ENCODE measurements around the gene ATG5.
A peak's percentile ranks its signal among the peaks of the same experiment; 100 is the strongest.

ATG5 gene

DNA sequence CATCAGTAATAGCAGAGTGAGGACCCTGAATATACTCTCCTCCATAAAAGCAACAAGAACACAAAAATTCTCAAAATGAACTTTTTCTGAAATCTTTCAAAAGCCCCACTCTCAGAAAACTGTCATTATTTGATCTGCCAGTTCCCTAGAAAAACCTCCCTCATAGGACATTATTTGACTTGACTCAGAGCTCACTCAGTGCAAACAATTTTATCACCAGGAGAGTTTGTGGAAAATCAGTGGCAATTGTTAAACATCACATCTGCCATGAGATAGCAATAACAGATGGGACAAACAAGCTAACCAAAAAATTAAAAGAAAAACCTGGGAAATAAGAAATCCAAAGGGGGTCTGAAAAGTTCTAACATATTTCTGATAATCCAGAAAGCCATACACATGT lies 100.0 kb downstream of the ATG5 start:
- FAIRE-seq (no peak), DNase-seq (ENCODE audit: low spot score) (no peak)

DNA sequence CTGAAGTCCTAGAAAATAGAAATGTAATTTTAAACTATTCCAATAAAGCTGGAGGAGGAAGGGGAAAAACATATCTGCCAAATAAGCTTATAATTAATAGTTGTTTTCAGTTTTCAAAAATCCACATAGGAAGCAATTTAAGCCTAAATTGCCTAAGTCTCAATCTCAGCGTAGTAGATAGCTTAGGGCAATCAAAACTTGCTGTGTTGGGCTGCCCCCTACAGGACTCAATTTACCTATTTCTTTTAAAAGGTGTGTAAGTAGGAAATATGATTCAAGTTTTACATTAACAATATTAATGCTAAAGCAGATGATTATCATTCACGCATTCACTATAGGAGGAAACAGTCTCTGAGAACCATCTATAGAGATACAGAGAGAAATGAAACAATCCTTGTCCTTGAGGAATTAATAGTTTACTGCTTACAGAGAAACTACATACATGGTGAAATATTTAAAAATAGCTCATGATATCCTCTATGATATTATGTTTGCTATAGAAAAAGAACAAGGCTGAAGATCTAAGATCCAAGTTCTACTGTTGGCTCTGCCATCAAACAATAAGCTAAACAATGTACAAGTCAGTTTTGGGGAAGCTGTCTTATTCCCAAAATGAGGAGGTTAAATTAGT lies 102.1 kb downstream of the ATG5 start:
- peak; percentile 82 for FAIRE-seq

DNA sequence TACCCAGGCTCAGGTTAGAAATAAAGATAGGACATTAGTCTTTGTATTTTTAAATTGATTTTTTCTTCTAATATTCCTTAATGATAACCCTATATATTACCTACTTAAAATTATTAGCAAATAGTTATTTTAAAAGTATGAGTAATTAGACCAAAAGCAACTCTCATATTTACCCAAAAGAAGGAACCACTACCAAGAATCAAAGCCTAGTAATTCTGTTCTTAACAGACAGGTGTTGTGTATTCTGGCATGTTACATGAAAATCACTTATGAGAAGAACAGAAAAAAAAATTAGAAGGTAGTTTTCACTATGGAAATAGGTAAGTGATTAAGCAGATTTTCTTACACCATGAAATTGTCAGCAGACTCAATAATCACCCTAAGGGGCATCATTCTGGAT lies 105.1 kb downstream of the ATG5 start:
- FAIRE-seq, result no peak

More for the DNA sequence above, 102.1 kb downstream of the ATG5 start:
- DNase-seq (ENCODE audit: low spot score), result peak; percentile 39

DNA sequence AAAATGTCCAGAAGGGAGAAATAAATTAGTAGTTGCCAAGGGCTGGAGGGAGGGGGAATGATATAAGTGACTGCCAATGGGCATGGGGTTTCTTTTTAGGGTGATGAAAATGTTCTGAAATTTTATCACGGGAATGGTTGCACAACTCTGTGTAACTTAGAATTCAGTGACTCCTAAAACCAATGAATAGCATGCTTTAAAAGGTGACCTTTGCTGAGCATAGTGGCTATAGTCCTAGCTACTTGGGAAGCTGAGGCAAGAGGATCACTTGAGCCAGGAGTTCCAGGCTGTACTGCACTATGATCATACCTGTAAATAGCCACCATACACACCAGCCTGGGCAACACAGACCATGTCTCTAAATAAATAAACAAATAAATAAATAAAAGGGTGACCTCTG lies 109.0 kb downstream of the ATG5 start:
- DNase-seq (ENCODE audit: low spot score) (no peak), FAIRE-seq (no peak)

More for the DNA sequence above, 105.1 kb downstream of the ATG5 start:
- DNase-seq (ENCODE audit: low spot score), result no peak

DNA sequence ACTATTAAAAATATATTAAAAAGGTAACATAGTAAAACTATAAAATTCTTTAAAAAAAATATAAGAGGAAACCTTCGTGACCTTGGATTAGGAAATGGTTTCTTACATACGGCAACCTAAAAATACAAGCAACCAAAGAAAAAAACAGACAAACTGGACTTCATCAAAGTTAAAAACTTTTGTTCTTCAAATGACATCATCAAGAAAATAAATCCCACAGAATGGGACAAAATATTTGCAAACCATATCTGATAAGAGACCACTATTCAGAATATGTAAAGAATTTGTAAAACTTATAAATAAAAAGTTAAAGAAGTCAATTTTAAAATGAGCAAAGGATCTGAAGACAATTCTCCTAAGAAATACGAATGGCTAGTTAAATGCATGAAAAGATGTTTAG lies 110.0 kb downstream of the ATG5 start:
- no peak for DNase-seq (ENCODE audit: low spot score)
- no peak for FAIRE-seq

DNA sequence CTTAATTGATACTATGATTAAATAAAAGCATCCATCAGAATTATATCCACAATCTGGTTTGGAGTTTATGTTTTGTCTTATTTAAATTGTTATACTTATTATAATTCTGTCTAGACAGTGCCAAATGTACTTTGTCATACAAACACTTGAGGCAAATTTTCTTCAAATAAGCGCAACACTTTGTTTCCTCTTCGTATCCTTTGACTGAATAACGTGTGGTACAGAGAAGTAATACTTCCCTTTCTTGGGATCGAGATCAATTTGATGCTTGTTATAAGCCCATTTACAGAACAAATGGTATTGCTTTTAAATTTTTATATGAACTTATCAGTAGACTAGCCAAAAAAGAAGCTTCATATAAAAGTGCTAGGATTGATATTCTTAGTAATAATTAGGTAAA lies 111.0 kb downstream of the ATG5 start:
- DNase-seq (ENCODE audit: low spot score) (no peak), FAIRE-seq (no peak)

DNA sequence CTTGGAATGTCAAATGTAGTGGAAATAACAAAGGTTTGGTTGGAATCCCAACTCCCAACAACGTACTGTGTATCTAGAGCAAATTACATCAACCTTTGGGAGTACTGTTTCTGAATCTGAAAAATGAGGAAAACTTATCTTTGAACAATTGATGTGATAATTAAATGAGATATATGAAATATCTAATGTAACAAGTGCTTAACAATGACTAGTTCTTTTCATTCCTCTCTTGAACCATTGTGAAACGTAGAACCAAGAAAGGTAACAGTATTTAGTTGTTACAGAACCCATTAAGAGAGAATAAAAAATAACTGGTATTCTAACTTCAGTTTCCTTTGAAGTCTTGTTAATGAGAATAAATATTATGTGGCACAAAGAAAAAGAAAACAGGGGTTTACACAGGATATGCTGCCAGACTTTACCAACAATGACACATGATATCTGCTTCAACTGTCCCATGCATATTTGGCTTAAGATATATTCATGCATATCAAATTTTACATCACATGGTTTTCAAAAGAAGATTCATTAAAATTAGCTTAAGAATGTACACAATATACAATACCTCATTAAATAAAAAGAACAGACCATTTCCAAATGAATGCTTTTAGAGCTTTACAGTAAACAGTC lies 111.8 kb downstream of the ATG5 start:
- FAIRE-seq (no peak), DNase-seq (ENCODE audit: low spot score) (no peak)

DNA sequence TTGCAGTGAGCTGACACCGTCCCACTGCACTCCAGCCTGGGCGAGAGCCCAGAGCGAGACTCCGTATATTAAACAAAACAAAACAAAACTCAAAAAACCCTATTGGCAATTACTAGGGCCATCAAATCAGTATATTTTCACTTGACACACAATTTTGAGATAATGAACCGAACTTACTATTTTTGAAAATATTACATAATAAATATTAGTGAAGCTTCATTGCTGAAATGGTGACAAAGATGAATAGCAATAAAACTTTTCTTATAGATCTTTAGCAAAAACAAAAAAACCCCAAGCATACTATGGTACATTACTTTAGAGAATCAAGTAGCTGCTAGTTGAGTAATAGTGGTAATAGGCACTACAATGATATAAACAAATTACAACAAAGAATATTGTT lies 113.0 kb downstream of the ATG5 start:
- FAIRE-seq, result no peak
- no peak for DNase-seq (ENCODE audit: low spot score)

DNA sequence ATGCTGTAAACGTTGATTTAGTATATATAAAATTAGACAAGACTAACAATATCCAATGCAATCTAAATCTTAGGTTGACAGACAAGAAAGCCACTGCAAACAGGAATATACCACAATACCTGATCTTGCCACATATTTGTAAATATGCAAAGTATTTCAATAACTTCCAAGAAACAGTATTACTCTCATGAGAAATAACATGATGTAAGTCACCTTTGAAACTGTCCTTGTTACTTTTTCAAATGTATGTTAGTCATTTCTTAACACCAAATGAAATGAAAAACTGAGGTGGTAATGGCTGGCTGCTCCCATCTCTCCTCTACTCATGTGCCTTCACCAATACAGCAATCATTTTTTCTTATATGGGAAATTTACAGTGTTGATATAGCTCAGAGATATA lies 118.7 kb downstream of the ATG5 start:
- no peak for FAIRE-seq
- no peak for DNase-seq (ENCODE audit: low spot score)

DNA sequence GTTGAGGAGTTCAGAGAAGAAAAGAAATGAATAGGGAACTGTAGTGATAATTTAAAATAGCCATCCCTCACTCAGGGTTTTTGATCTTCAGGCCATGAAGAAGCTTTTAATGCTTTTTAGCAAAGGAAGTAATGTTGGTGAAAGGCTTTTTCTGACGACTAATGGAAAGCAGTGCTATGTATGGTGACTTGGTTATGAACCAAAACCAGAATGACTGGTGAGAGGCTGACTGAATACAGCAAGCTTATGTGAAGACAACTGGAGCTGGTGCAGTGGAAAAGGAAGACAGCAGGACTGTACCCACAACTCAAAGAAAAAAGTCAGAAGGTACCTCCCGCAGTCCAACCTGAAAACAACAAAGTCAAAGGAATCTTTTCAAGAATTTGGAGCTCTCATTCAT lies 120.6 kb downstream of the ATG5 start:
- FAIRE-seq (no peak), DNase-seq (ENCODE audit: low spot score) (no peak)

DNA sequence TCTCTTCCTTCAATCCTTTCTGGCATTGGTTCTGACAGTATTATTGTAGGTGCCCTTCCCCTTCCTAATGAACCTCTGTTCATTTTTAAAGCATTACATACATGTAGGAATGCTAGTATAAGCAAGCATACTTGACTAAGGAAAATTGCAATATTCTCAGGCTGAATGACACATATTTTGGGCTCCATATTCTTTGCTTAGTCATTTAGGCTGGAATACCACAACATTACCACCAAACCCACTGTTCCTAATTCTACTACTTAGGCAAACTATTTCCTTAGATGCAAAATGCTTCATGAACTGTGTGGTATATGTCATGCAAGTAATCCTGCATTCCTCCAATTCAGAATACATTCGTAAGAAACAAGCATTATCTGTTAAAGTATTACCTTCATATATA lies 125.6 kb downstream of the ATG5 start:
- FAIRE-seq (peak; percentile 92), DNase-seq (ENCODE audit: low spot score) (peak; percentile 74)

DNA sequence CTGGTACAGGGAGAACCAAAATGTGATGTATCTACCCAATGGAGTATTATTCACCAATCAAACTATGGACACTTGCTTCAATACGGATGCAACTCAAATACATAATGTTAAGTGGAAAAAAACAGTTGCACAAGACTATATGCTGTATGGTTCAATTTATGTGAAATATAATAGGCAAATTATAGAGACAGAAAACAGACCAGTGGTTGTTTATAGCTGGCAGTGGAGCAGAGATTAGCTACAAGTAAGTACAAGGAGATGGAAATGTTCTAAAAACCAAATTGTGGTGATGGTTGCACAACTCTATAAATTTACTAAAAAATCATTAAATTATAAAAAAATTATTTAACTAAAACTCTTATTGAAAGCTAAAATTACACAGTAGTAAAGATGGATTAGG lies 126.2 kb downstream of the ATG5 start:
- FAIRE-seq, result no peak
- no peak for DNase-seq (ENCODE audit: low spot score)

DNA sequence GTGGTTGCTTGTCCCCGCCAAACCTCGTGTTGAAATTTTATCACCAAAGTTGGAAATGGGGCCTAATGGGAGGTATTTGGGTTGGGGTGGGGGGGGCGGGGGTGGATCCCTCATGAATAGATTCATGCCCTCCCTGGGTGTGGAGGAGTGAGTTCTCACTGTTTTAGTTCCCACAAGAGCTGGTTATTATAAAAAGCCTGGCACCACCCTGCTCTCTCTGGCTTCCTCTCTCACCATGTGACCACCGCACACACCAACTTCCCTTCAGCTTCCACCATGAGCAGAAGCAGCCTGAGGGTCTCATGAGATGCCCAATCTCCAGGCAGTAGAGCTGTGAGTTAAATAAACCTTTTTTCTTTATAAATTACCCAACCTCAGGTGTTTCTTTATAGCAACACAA lies 128.1 kb downstream of the ATG5 start:
- FAIRE-seq, result no peak
- DNase-seq (ENCODE audit: low spot score), result no peak

DNA sequence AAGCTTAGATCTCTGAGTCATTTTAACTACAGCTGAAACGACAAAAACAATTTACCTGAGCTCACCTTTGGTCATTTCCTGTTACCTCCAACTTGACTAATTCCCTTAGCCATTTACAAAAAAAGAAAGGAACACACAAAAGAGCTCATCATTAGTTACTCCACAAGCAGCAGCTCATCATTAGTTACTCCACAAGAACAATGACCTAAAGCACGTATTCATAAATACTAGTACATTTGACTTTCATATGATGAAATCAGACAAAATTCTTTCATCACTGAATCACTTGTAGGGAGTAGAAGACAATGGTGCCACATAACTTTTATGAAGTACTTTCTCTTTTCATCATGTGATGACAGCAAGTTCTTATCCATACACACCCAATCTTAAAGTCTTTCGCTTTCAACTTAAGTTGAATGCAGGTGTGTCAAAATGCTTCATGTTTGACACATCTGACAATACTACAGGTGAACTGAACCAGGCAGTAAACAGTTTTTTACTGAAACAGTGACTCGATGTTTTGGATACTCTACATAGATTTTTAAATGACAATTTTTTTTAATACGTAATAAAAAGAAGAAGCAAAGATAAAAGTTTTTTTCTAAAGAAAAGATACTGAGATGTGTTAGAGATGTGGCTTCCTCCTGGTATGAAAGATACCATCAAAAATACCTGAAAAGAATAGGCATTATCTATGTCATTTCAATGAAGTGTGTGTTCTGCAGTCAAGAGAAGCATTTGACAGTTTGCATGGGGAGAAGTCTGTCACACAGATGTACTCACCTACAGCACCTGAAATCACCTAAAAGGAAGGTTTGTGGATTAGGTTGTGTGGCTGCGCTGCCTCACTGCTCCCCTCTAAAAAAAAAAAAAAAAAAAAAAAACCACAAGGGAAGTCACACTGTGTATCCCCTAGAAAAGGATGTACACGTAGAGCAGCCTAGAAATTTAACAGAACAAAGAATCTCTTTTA lies 130.3 kb downstream of the ATG5 start:
- DNase-seq (ENCODE audit: low spot score) (peak; percentile 75), FAIRE-seq (peak; percentile 67)

DNA sequence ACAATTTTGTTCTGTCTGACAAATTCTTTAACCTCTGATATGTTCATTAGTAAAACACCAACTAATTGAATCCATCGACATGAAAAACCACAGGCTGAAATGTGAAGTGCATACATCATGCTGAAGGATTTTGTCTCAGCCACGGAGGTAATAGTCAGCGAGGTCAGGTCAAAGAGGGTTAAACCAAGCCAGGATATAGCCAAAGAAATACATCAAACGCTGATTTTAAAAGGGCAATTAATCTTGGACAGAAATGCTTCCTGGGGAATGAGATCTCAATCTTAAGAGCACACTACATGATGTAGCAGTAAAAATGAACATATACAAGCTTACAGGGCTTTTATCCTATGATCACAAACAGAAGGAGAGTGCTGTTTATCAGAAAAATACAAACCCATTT lies 132.7 kb downstream of the ATG5 start:
- FAIRE-seq (peak; percentile 97), DNase-seq (ENCODE audit: low spot score) (peak; percentile 71)

DNA sequence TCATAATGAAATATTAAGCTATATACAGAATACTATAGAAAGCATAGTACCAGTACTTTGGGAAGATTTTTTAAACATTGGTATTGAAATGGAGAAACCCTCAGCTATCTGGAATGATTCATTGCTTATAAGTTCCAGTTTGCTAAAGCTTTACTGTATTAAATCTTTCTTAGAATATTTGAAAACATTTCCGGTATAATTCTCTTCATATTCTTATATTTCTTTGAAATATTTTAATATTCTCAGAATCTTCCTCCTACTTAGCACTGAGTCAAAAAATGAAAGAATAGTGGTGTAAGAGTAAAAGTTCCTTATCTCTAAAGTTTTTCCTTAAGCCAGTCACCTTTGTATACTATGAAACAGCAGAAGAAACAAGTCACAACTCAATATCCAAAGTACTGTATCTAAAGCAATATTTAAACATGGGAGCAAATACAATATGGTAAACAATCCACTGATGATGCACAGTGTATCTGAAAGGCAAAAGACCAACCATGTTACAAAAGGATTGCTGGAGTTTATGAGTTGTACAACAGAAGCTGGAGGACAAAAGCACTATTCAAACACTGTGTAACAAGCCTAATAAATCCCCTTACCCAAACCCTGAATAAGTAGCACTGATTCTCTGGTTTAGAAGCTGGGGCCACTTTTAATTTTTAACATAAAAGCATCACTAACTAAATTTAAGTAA lies 137.3 kb downstream of the ATG5 start:
- no peak for DNase-seq (ENCODE audit: low spot score)
- no peak for FAIRE-seq

DNA sequence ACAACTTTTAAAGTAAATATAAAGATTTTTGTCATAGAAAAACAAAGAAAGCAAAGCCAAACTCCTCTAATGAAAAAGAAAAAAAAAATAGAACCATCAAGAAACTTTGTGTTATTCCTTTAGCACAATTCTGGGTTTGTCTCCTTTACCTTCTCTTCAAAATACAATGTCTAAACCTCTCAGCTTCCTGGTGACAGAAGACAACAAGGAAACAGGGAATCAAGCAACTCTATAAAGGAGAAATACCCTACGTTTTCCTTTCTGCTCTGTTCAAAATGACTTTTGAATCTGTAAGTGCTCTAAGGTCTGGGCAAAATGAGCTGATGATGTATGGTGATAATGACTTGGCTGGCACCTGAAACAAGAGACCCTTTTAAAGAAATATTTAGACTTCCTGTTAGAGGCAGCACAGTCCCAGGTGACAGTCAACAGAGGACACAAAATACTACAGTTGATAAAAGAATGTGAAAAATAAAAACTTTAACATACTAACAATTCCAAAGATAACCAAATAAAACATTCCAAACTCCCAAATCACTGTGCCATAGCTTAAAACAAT lies 138.1 kb downstream of the ATG5 start:
- no peak for DNase-seq (ENCODE audit: low spot score)
- no peak for FAIRE-seq

DNA sequence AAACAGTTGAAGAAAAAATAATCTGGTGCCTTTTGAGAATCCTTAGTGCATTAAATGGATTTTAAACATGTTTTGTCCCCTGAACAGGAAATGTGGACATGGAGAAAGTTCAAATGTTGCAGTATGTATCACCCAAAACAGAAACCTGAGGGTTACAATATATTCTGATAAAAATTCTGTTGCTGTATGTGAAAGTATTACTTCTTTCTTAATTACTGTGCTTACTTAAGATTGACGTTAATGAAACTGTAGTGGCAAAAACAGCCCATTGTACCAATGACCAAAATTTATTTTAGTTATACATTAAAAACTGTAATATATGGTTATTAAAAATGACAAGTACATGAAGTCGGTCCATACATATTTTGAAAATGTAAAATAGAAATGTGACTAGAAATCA lies 138.8 kb downstream of the ATG5 start:
- no peak for FAIRE-seq

DNA sequence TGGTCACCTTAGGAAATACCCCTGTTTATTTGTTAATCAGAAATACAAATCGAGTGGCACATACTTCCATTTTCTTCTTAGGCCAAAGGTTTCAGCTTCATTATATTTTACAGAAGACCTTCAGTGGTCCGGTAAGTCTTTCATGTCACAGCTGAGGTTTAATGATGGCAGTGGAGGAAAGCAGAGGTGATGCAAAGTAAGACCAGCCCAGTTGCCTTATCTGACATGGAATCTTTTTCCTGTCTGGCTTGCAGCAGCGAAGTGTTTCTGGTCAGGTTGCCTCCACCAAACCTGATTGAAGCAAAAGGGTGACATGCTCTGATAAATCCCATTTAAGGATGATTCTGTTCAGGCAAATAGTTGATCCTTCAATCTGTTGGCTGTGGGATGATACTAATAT lies 139.4 kb downstream of the ATG5 start:
- DNase-seq (ENCODE audit: low spot score) (no peak), FAIRE-seq (no peak)

More for the DNA sequence above, 138.8 kb downstream of the ATG5 start:
- DNase-seq (ENCODE audit: low spot score), result no peak

DNA sequence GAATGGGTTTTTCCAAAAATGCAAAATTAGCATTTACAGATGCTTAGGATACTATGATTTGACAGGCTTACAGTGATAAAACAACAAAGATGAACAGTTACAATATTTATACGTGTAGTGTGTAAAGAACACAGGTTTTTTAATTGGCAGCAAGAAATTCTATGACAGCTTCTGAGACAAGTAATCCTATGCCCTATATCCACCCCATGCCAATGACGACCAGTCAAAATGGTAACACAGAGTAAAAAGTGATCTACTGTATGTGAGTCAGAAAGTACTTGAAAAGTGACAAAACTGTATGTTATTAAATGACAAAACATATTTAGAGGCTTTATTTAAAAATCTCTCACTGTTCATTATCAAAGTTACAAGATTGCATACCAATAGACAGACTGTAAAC lies 139.9 kb downstream of the ATG5 start:
- no peak for DNase-seq (ENCODE audit: low spot score)
- no peak for FAIRE-seq

DNA sequence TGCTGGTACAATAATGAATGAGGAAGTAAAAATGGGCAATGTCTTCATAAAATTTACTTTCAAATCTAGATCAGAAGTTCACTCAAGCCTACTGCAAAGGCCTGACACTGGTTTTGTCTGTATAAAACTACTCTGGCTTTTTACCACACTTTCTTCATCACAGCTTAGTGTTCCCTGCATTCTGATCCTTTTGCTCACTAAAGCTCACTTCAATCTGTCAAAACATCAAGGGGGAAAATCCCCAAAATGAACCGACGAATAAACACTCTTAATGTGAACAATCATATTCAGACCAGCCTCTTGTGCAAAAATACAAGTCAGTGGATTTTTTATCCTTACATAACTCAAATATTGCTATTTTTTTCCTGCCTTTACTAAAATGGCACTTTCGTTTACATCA lies 140.9 kb downstream of the ATG5 start:
- DNase-seq (ENCODE audit: low spot score) (no peak), FAIRE-seq (no peak)
